Left ventricle myocardium inferior (tissue), 1 donor: ENCODE results near the gene HGF. TPM values are rescaled to one million over a fixed set of nuclear protein-coding genes. Genes with fewer than 3 reads are reported as not detected.
A peak's percentile ranks its signal among the peaks of the same experiment; 100 is the strongest.
"Not testable (repeated sequence)": the region's sequence is repeated elsewhere in the genome, so short reads cannot be mapped to it uniquely, and the experiment has no call there.

Experiments used
- DNase-seq: peaks from one replicate; pipeline ENCODE4 v3.0.0-alpha.2; 2020
- H3K27ac ChIP-seq: fragments of 200-600 bp; replicated peaks from 2 replicates; pipeline ENCODE4 v1.8.0; 2021
- H3K27me3 ChIP-seq: fragments of 200-600 bp; 2 replicates; pipeline ENCODE4 v1.8.0; 2021; ENCODE audit warnings: low read depth
- H3K36me3 ChIP-seq: fragments of 200-600 bp; 2 replicates; pipeline ENCODE4 v1.8.0; 2021
- H3K4me1 ChIP-seq: fragments of 200-600 bp; 2 replicates; pipeline ENCODE4 v1.8.0; 2021
- H3K4me3 ChIP-seq: fragments of 200-600 bp; 2 replicates; pipeline ENCODE4 v1.8.0; 2021; ENCODE audit warnings: mild to moderate bottlenecking, moderate library complexity
- H3K9me3 ChIP-seq: fragments of 200-600 bp; replicated peaks from 2 replicates; pipeline ENCODE4 v1.8.0; 2021
- CTCF ChIP-seq: fragments of 200-600 bp; IDR thresholded peaks from 2 replicates; pipeline ENCODE4 v1.8.0; 2021; ENCODE audit warnings: antibody characterized with exemption, mild to moderate bottlenecking, borderline replicate concordance
- intact Hi-C: fragments of 100-400 bp; cut with micrococcal nuclease; formaldehyde crosslinking; loops from one replicate; pipeline ENCODE4 v1.11.0; 2022
- long read RNA-seq: library from polyadenylated mRNA; unstranded; transcript quantifications from one replicate; pipeline ENCODE4 v2.0.0, GENCODE V29; 2021
- total RNA-seq: library from RNA; stranded (reverse); fragmentation: NEBNext Ultra II Directional; extraction: Animal tissue kit (Norgen Biotek cat#: 25700); gene quantifications from one replicate; pipeline ENCODE4 v1.2.1, GENCODE V29; 2021
- donor health status: DM: no; HTN: yes; CAD: no; lungs with severe emphysema.

HGF gene
- 2.3 TPM for total RNA-seq
- long read RNA-seq, partial matches to known transcripts = 0 of 1 reads
- long read RNA-seq, other reads (novel, unspliced or antisense) = 1 of 1 reads

- H3K36me3 ChIP-seq = no peaks in the 10 kb centered on the region
- no peaks in the 10 kb centered on the region for H3K27me3 ChIP-seq
- peak within 1 kb of the TSS; percentile 73 for H3K27ac ChIP-seq
- DNase-seq = peak; percentile 58
- intact Hi-C loops = no loop called here
- H3K4me1 ChIP-seq = peaks cover 12% of the 10 kb centered on the region
- no peaks in the 10 kb centered on the region for H3K9me3 ChIP-seq
- TF ChIP-seq CTCF = no peak
- H3K4me3 ChIP-seq = peak within 1 kb of the TSS; percentile 63
Observed at GRCh38 chr7:81769891-81770727, at the start of gene HGF. Gene HGF, minus strand, starts transcription at chr7:81770047. Its CDS starts 76 bp downstream, at chr7:81769971.

DNA sequence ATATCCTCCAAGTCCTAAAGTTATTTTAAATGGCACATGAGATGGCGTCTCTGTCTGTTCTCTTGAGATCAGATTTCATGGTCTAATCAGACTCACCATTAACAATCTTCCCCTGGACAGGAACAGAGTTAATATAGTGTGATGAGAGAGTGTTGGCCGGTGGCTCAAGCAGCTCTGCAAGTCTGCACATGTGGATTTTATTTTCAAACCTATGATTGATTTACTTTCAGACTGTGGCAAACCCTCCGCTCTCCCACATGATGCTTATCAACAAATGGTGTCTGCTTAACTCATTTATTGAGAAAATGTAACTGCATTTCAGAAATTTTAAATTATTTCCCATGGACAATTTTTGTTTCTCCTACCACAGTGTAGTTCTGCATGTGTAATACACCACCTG lies 46.5 kb upstream of the HGF start:
- intact Hi-C loops = no loop called here
- Histone ChIP-seq H3K27me3 (no peaks in the 10 kb centered on the region), H3K36me3 (no peaks in the 10 kb centered on the region), H3K27ac (no peak overlapping the region), H3K4me1 (no peaks in the 10 kb centered on the region), H3K4me3 (no peak overlapping the region), H3K9me3 (no peaks in the 10 kb centered on the region)
- no peak for DNase-seq
- no peak for TF ChIP-seq CTCF

- H3K27ac ChIP-seq = not testable (repeated sequence)
Observed at GRCh38 chr7:81812866-81813476, 43.1 kb upstream of the HGF start.

GRCh38 chr7:81811956-81812865 lies 42.4 kb upstream of the HGF start:
- Histone ChIP-seq H3K4me1 (no peaks in the 10 kb centered on the region), H3K27me3 (no peaks in the 10 kb centered on the region), H3K36me3 (no peaks in the 10 kb centered on the region), H3K27ac (no peak overlapping the region), H3K4me3 (no peak overlapping the region), H3K9me3 (no peaks in the 10 kb centered on the region)
- no peak for DNase-seq
- no peak for TF ChIP-seq CTCF
- intact Hi-C loops = no loop called here

More at GRCh38 chr7:81812866-81813476, 43.1 kb upstream of the HGF start:
- H3K9me3 ChIP-seq, H3K36me3 ChIP-seq, DNase-seq, H3K4me3 ChIP-seq, H3K4me1 ChIP-seq, intact Hi-C loops, H3K27me3 ChIP-seq: not testable (repeated sequence)

DNA sequence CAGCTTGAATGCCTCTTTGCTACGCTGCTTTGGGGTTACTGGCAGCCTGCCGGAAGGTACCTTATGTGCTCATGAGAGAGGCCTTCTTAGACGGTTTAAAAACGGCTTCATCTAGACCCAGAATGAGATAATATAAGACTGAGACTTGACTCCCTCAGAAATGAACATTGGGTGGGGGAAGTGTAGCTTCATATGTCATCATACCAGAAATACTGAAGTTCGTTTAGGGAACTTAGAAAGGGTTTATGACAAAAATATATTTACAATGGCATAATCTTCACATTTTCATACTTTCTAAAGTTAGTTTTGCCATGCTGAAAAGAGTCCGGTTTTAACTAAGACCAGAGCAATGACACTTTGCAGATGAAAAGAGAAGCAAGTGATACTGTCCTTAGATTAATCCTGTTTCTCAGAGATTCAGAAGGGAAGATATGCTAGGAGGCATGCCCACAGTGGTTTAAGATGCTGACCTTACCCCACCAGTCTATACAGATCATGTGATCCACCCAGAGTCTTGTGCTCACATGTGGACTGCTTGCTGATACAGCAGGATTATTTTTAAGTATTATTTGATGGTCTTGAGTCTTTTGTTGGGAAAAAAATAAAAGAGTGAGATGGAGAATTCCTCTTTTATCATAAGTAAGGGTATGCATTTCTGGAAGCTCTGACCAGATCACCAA lies 40.8 kb upstream of the HGF start:
- Histone ChIP-seq H3K27me3 (no peaks in the 10 kb centered on the region), H3K4me1 (no peaks in the 10 kb centered on the region), H3K36me3 (no peaks in the 10 kb centered on the region), H3K27ac (peak overlapping the region; percentile 6), H3K9me3 (no peaks in the 10 kb centered on the region), H3K4me3 (no peak overlapping the region)
- intact Hi-C loops = no loop called here
- TF ChIP-seq CTCF = no peak
- no peak for DNase-seq

- intact Hi-C loops, H3K36me3 ChIP-seq, H3K9me3 ChIP-seq, H3K4me1 ChIP-seq, H3K4me3 ChIP-seq, H3K27me3 ChIP-seq, H3K27ac ChIP-seq, DNase-seq: not testable (repeated sequence)
Observed at GRCh38 chr7:81808310-81808709, 38.5 kb upstream of the HGF start.
